Esophagus squamous epithelium (tissue), 4 donors: Measurements from ENCODE around the gene AKR1E2.

Source experiments
- CTCF ChIP-seq, 6 experiments: fragments of 450-650 bp in 4 of 6; fragments of 200-600 bp in 2 of 6; sonication (generic) in 2 of 6; IDR thresholded peaks; one replicate each; pipeline ENCODE4 v1.5.1; 2016 to 2019; ENCODE audit warnings: antibody characterized with exemption in 6 of 6, mild to moderate bottlenecking in 4 of 6, moderate library complexity in 4 of 6
- POLR2A ChIP-seq, 4 donors: fragments of 450-650 bp; IDR thresholded peaks; one replicate each; pipeline ENCODE4 v1.6.1; 2017; ENCODE audit warnings: antibody characterized with exemption in 4 of 4, mild to moderate bottlenecking in 4 of 4, moderate library complexity in 3 of 4

GRCh38 chr10:4790922-4791321 is 35.1 kb upstream of the AKR1E2 start:
- TF ChIP-seq CTCF (IDR thresholded peaks at IDR 0.05) (no peak), POLR2A (IDR thresholded peaks at IDR 0.05) (no peak)
